Lung (tissue), 12 donors: ENCODE results near the gene FAF2. TPM values are rescaled to one million over a fixed set of nuclear protein-coding genes. Genes with fewer than 3 reads are reported as not detected.

Experiments used
- ATAC-seq: fragments of 200-7000 bp; cut with Tn5 transposase; one replicate; pipeline ENCODE4 v1.9.1; 2020; ENCODE audit warnings: moderate number of reproducible peaks; ENCODE audit not compliant: insufficient read depth, low FRiP score
- DNase-seq, 3 donors: peaks; one replicate each; pipeline ENCODE4 v3.0.0-alpha.2; 2013 to 2017
- H3K27ac ChIP-seq, 2 donors: one replicate each; pipeline ENCODE4 v1.5.1; 2013; ENCODE audit warnings: mild to moderate bottlenecking in 2 of 2, moderate library complexity in 2 of 2, control low read depth in 1 of 2, inconsistent platforms in 1 of 2, low read depth in 1 of 2, low read length in 1 of 2
- H3K27me3 ChIP-seq, 3 donors: one replicate each; pipeline ENCODE4 v1.5.1; 2013; ENCODE audit warnings: low read length in 2 of 3; ENCODE audit not compliant: control insufficient read depth in 3 of 3, insufficient read depth in 3 of 3
- H3K36me3 ChIP-seq, 4 donors: one replicate each; pipeline ENCODE4 v1.5.1; 2013; ENCODE audit warnings: low read length in 4 of 4, mild to moderate bottlenecking in 1 of 4, moderate library complexity in 1 of 4; ENCODE audit not compliant: control insufficient read depth in 4 of 4, insufficient read depth in 4 of 4
- H3K4me1 ChIP-seq, 5 donors: one replicate each; pipeline ENCODE4 v1.5.1; 2013; ENCODE audit warnings: low read length in 5 of 5, mild to moderate bottlenecking in 2 of 5, moderate library complexity in 1 of 5; ENCODE audit not compliant: control insufficient read depth in 5 of 5, insufficient read depth in 5 of 5
- H3K4me3 ChIP-seq: one replicate; pipeline ENCODE4 v1.5.1; 2013; ENCODE audit warnings: mild to moderate bottlenecking, control low read depth, moderate library complexity
- H3K9ac ChIP-seq, 2 donors: one replicate each; pipeline ENCODE4 v1.5.1; 2013; ENCODE audit warnings: low read length in 2 of 2, control low read depth in 1 of 2; ENCODE audit not compliant: insufficient read depth in 1 of 2
- H3K9me3 ChIP-seq, 4 donors: one replicate each; pipeline ENCODE4 v1.5.1; 2013; ENCODE audit warnings: low read length in 3 of 4, mild to moderate bottlenecking in 1 of 4, moderate library complexity in 1 of 4; ENCODE audit not compliant: control insufficient read depth in 4 of 4, insufficient read depth in 3 of 4
- CTCF ChIP-seq: IDR thresholded peaks from 2 replicates; pipeline ENCODE4 v1.5.1; 2012; ENCODE audit warnings: mild to moderate bottlenecking; ENCODE audit errors: control extremely low read depth, extremely low read depth
- WGBS, 2 donors: extraction: QIAGEN DNeasy Blood & Tissue Kit; methylation state at CpG; one replicate each; pipeline ENCODE4 v1.1.7; 2013; 5-methylcytosine and 5-hydroxymethylcytosine counted together
- polyA plus RNA-seq, 2 donors: library from polyadenylated mRNA; stranded (reverse); fragments of 200-250 nt; gene quantifications; one replicate each; pipeline ENCODE4 v1.2.1, GENCODE V29; 2013
- total RNA-seq, 2 donors: library from RNA; depleted of rRNA in 1 of 2; stranded (reverse); fragments of >200 nt in 1 of 2; gene quantifications; one replicate each; pipeline ENCODE4 v1.2.1, GENCODE V29; 2014 to 2021
- donor health status: control.
- donor health status: control.
- donor health status: Bipolar disorder and iron deficiency.
- donor health status: healthy.
- donor health status: DM: yes; HTN: yes; CAD: no.

Gene FAF2
- total and polyA plus RNA-seq, 4 donors, result 12.5 to 40.1 (median 26.6) TPM

- H3K4me3 ChIP-seq, result no peak overlapping the region
- ATAC-seq (no peak), DNase-seq (no peak)
- TF ChIP-seq CTCF, result no peak
- no peaks in the 10 kb centered on the region for H3K27me3 ChIP-seq
- H3K36me3 ChIP-seq, result no peaks in the 10 kb centered on the region
- peaks cover 0 to 9% (median 0%) of the 10 kb centered on the region in 5 donors for H3K4me1 ChIP-seq
- no peak overlapping the region for H3K9ac ChIP-seq
- 64 to 73% methylated on average over 8 of the region's 8 CpGs for WGBS, 2 donors
- H3K9me3 ChIP-seq, result no peaks in the 10 kb centered on the region
- no peak overlapping the region for H3K27ac ChIP-seq
These were observed 99.6 kb downstream of the FAF2 start for GRCh38 chr5:176547802-176548201.

- Histone ChIP-seq H3K9me3 (no peaks in the 10 kb centered on the region), H3K27ac (no peak within 1 kb of the TSS), H3K9ac (no peak within 1 kb of the TSS), H3K4me1 (peaks cover 0 to 2% (median 0%) of the 10 kb centered on the region in 5 donors), H3K4me3 (no peak within 1 kb of the TSS), H3K36me3 (no peaks in the 10 kb centered on the region), H3K27me3 (no peaks in the 10 kb centered on the region)
- ATAC-seq (no peak), DNase-seq (no peak)
- TF ChIP-seq CTCF, result no peak
- WGBS, 2 donors, result 70 to 72% methylated on average over 18 of the region's 18 CpGs
These were observed 100.8 kb downstream of the FAF2 start, which contains the start of gene CDHR2 for GRCh38 chr5:176548967-176549444. CDHR2 (plus strand) TSS chr5:176549342; CDS start chr5:176565353, 16,011 bp downstream.

- H3K36me3 ChIP-seq, result no peaks in the 10 kb centered on the region
- TF ChIP-seq CTCF, result no peak
- DNase-seq (no peak), ATAC-seq (no peak)
- H3K27ac ChIP-seq, result no peak overlapping the region
- H3K4me3 ChIP-seq, result no peak overlapping the region
- H3K27me3 ChIP-seq, result no peaks in the 10 kb centered on the region
- peaks cover 0 to 3% (median 0%) of the 10 kb centered on the region in 5 donors for H3K4me1 ChIP-seq
- H3K9ac ChIP-seq, result no peak overlapping the region
- no peaks in the 10 kb centered on the region for H3K9me3 ChIP-seq
- 83 to 88% methylated on average over 7 of the region's 7 CpGs for WGBS, 2 donors
These were observed 101.7 kb downstream of the FAF2 start for GRCh38 chr5:176549871-176550270.
